SK-N-DZ (cell line): ENCODE data around the gene TIPIN.
"Not testable (repeated sequence)": the region's sequence is repeated elsewhere in the genome, so short reads cannot be mapped to it uniquely, and the experiment has no call there.

Experiments
- DNase-seq: peaks from one replicate; pipeline ENCODE4 v3.0.0-alpha.2; 2015; ENCODE audit warnings: low spot score

TIPIN gene

GRCh38 chr15:66386204-66387123 lies 30.0 kb upstream of the TIPIN start, which contains the start of gene MAP2K1:
Gene MAP2K1, plus strand, starts transcription at chr15:66386912. Its CDS starts 436 bp downstream, at chr15:66387348.
- peak; percentile 97 for DNase-seq

- not testable (repeated sequence) for DNase-seq
Measured at GRCh38 chr15:66381376-66381775, 24.9 kb upstream of the TIPIN start.

GRCh38 chr15:66378814-66379430 lies 22.4 kb upstream of the TIPIN start:
- no peak for DNase-seq

- DNase-seq, result no peak
Measured at GRCh38 chr15:66374179-66374578, 17.7 kb upstream of the TIPIN start.

GRCh38 chr15:66369773-66370651 lies 13.5 kb upstream of the TIPIN start:
- no peak for DNase-seq

GRCh38 chr15:66364944-66365528 lies 8.6 kb upstream of the TIPIN start:
- no peak for DNase-seq

GRCh38 chr15:66362776-66363175 lies 6.3 kb upstream of the TIPIN start:
- DNase-seq, result no peak

GRCh38 chr15:66361745-66362460 lies 5.4 kb upstream of the TIPIN start:
- not testable (repeated sequence) for DNase-seq

- no peak for DNase-seq
Measured at GRCh38 chr15:66359740-66360139, 3.3 kb upstream of the TIPIN start.

- no peak for DNase-seq
Measured at GRCh38 chr15:66356077-66356358, 467 bp downstream of the TIPIN start.

- DNase-seq, result not testable (repeated sequence)
Measured at GRCh38 chr15:66348530-66348929, 8.0 kb downstream of the TIPIN start.

- DNase-seq, result no peak
Measured at GRCh38 chr15:66328771-66329170, 27.7 kb downstream of the TIPIN start.

GRCh38 chr15:66327736-66328135 lies 28.7 kb downstream of the TIPIN start:
- DNase-seq, result no peak

GRCh38 chr15:66326051-66326450 lies 30.4 kb downstream of the TIPIN start:
- no peak for DNase-seq

- DNase-seq, result no peak
Measured at GRCh38 chr15:66323312-66323928, 33.1 kb downstream of the TIPIN start.

- DNase-seq, result no peak
Measured at GRCh38 chr15:66312144-66312543, 44.3 kb downstream of the TIPIN start.

GRCh38 chr15:66310786-66311185 lies 45.7 kb downstream of the TIPIN start:
- no peak for DNase-seq

- DNase-seq, result no peak
Measured at GRCh38 chr15:66309828-66310227, 46.7 kb downstream of the TIPIN start.

GRCh38 chr15:66308531-66308930 lies 48.0 kb downstream of the TIPIN start:
- no peak for DNase-seq

- DNase-seq, result no peak
Measured at GRCh38 chr15:66306381-66306780, 50.1 kb downstream of the TIPIN start.

- not testable (repeated sequence) for DNase-seq
Measured at GRCh38 chr15:66304425-66304824, 52.1 kb downstream of the TIPIN start.
